Measurements from ENCODE around the gene THY1. TPM values are rescaled to one million over a fixed set of nuclear protein-coding genes. Genes with fewer than 3 reads are reported as not detected.
"Not testable (repeated sequence)": the region's sequence is repeated elsewhere in the genome, so short reads cannot be mapped to it uniquely, and the experiment has no call there.

Gene THY1
- total and polyA plus RNA-seq, 5 experiments from 2014 or later = not detected

GRCh38 chr11:119389611-119390254 lies 33.2 kb downstream of the THY1 start:
- Mint-ChIP-seq H3K36me3 (no peaks in the 10 kb centered on the region), H3K27ac (peak overlapping the region in 1 of 10 donors; percentile 5), H3K4me3 (no peak overlapping the region), H3K4me1 (no peaks in the 10 kb centered on the region), H3K27me3 (peaks cover under 1 to 10% (median 8%) of the 10 kb centered on the region in 5 donors), H3K9me3 (no peaks in the 10 kb centered on the region)
- POLR2A ChIA-PET = no interaction called here
- peak in 1 of 10 donors; percentile 7 for DNase-seq
- ATAC-seq = peak in 1 of 2 donors; percentile 46

- no peaks in the 10 kb centered on the region for H3K9me3 Mint-ChIP-seq
- ATAC-seq = no peak
Observed at GRCh38 chr11:119388103-119388502, 34.9 kb downstream of the THY1 start.

GRCh38 chr11:119384332-119384731 lies 38.6 kb downstream of the THY1 start:
- no peaks in the 10 kb centered on the region for H3K36me3 Mint-ChIP-seq
- ATAC-seq (no peak), DNase-seq (no peak)
- peaks cover 0 to 9% (median 3%) of the 10 kb centered on the region in 5 donors for H3K27me3 Mint-ChIP-seq
- H3K4me3 Mint-ChIP-seq = no peak overlapping the region
- POLR2A ChIA-PET = no interaction called here
- H3K9me3 Mint-ChIP-seq = no peaks in the 10 kb centered on the region
- peaks cover 0 to 7% (median 3%) of the 10 kb centered on the region in 4 donors for H3K4me1 Mint-ChIP-seq
- H3K27ac Mint-ChIP-seq = no peak overlapping the region

More at GRCh38 chr11:119388103-119388502, 34.9 kb downstream of the THY1 start:
- H3K27me3 Mint-ChIP-seq = peaks cover 0 to 9% (median 6%) of the 10 kb centered on the region in 5 donors
- H3K36me3 Mint-ChIP-seq = no peaks in the 10 kb centered on the region
- H3K27ac Mint-ChIP-seq = no peak overlapping the region
- POLR2A ChIA-PET = no interaction called here
- peak overlapping the region in 1 of 10 donors; percentile 7 for H3K4me3 Mint-ChIP-seq
- no peak for DNase-seq
- H3K4me1 Mint-ChIP-seq = no peaks in the 10 kb centered on the region

- H3K4me3 Mint-ChIP-seq, H3K9me3 Mint-ChIP-seq, H3K27ac Mint-ChIP-seq, H3K4me1 Mint-ChIP-seq, DNase-seq, H3K36me3 Mint-ChIP-seq, H3K27me3 Mint-ChIP-seq, POLR2A ChIA-PET, ATAC-seq: not testable (repeated sequence)
Observed at GRCh38 chr11:119382513-119382912, 40.5 kb downstream of the THY1 start.

GRCh38 chr11:119382101-119382500 lies 40.9 kb downstream of the THY1 start:
- Mint-ChIP-seq H3K9me3 (no peaks in the 10 kb centered on the region), H3K36me3 (no peaks in the 10 kb centered on the region), H3K4me1 (peaks cover 0 to 7% (median 3%) of the 10 kb centered on the region in 4 donors), H3K4me3 (no peak overlapping the region), H3K27ac (no peak overlapping the region), H3K27me3 (peaks cover 0 to 3% (median 1%) of the 10 kb centered on the region in 5 donors)
- no peak for ATAC-seq
- DNase-seq = peak in 1 of 10 donors; percentile 22
- POLR2A ChIA-PET = no interaction called here

- POLR2A ChIA-PET = interaction anchor here (0.7 to 1.4 kb wide), 4 partner anchors 14 to 41 kb away, joined by 3 to 9 read pairs (median 4); partner anchors contain the start of gene C1QTNF5
- Mint-ChIP-seq H3K27me3 (peaks cover 0 to 3% (median 0%) of the 10 kb centered on the region in 5 donors), H3K4me3 (no peak within 1 kb of the TSS), H3K9me3 (no peaks in the 10 kb centered on the region), H3K27ac (peak within 1 kb of the TSS in 2 of 10 donors; percentile 57 to 78), H3K36me3 (no peaks in the 10 kb centered on the region), H3K4me1 (peaks cover 0 to 7% (median 3%) of the 10 kb centered on the region in 4 donors)
- ATAC-seq (peak; percentile 95 to 97), DNase-seq (peak; percentile 94 to 99 (median 98))
Observed at GRCh38 chr11:119381181-119381988, 41.6 kb downstream of the THY1 start, which contains the start of gene USP2. TSS of gene USP2 (minus strand) at chr11:119381690. CDS start at chr11:119373480, 8,210 bp downstream.

- H3K9me3 Mint-ChIP-seq = no peaks in the 10 kb centered on the region
- H3K4me3 Mint-ChIP-seq = no peak overlapping the region
- no peak for DNase-seq
- H3K4me1 Mint-ChIP-seq = peaks cover 0 to 7% (median 3%) of the 10 kb centered on the region in 4 donors
- peaks cover 0 to 3% (median 0%) of the 10 kb centered on the region in 5 donors for H3K27me3 Mint-ChIP-seq
- no peaks in the 10 kb centered on the region for H3K36me3 Mint-ChIP-seq
- POLR2A ChIA-PET = interaction anchor here (0.7 to 1.4 kb wide), 4 partner anchors 14 to 40 kb away, joined by 3 to 9 read pairs (median 4); partner anchors contain the start of gene C1QTNF5
- ATAC-seq = no peak
- H3K27ac Mint-ChIP-seq = peak overlapping the region in 1 of 10 donors; percentile 57
Observed at GRCh38 chr11:119380827-119381180, 42.2 kb downstream of the THY1 start.

- H3K27ac Mint-ChIP-seq = no peak overlapping the region
- ATAC-seq = no peak
Observed at GRCh38 chr11:119380160-119380826, 42.7 kb downstream of the THY1 start.

GRCh38 chr11:119378851-119379465 lies 44.0 kb downstream of the THY1 start:
- DNase-seq = no peak
- H3K27ac Mint-ChIP-seq = peak overlapping the region in 4 of 10 donors; percentile 18 to 72 (median 47)
- POLR2A ChIA-PET = interaction anchor here (0.6 kb wide), 1 partner anchor 542 kb away, joined by 6 read pairs; no protein-coding TSS in a partner anchor
- peaks cover 0 to 9% (median 5%) of the 10 kb centered on the region in 4 donors for H3K4me1 Mint-ChIP-seq
- no peaks in the 10 kb centered on the region for H3K36me3 Mint-ChIP-seq
- no peak for ATAC-seq
- peak overlapping the region in 2 of 10 donors; percentile 22 to 37 for H3K4me3 Mint-ChIP-seq
- H3K27me3 Mint-ChIP-seq = peaks cover 0 to 3% (median 0%) of the 10 kb centered on the region in 5 donors
- no peaks in the 10 kb centered on the region for H3K9me3 Mint-ChIP-seq

More at GRCh38 chr11:119380160-119380826, 42.7 kb downstream of the THY1 start:
- no peak for DNase-seq
- peaks cover 0 to 3% (median 0%) of the 10 kb centered on the region in 5 donors for H3K27me3 Mint-ChIP-seq
- no peaks in the 10 kb centered on the region for H3K9me3 Mint-ChIP-seq
- POLR2A ChIA-PET = interaction anchor here (0.7 to 1.4 kb wide), 2 partner anchors 24 to 26 kb away, joined by 4 to 9 read pairs; no protein-coding TSS in a partner anchor
- no peak overlapping the region for H3K4me3 Mint-ChIP-seq
- peaks cover 0 to 7% (median 3%) of the 10 kb centered on the region in 4 donors for H3K4me1 Mint-ChIP-seq
- H3K36me3 Mint-ChIP-seq = no peaks in the 10 kb centered on the region

GRCh38 chr11:119377961-119378667 lies 44.9 kb downstream of the THY1 start:
- Mint-ChIP-seq H3K9me3 (no peaks in the 10 kb centered on the region), H3K4me3 (no peak overlapping the region), H3K36me3 (no peaks in the 10 kb centered on the region), H3K4me1 (peaks cover 0 to 15% (median 9%) of the 10 kb centered on the region in 4 donors), H3K27me3 (peaks cover 0 to 3% (median 0%) of the 10 kb centered on the region in 5 donors), H3K27ac (peak overlapping the region in 3 of 10 donors; percentile 18 to 77 (median 47))
- no peak for DNase-seq
- no peak for ATAC-seq
- POLR2A ChIA-PET = interaction anchor here (0.8 kb wide), 1 partner anchor 23 kb away, joined by 3 read pairs; no protein-coding TSS in a partner anchor

GRCh38 chr11:119377112-119377901 lies 45.7 kb downstream of the THY1 start:
- peak overlapping the region in 3 of 10 donors; percentile 18 to 77 (median 32) for H3K27ac Mint-ChIP-seq
- POLR2A ChIA-PET = interaction anchor here (0.8 kb wide), 1 partner anchor 22 kb away, joined by 3 read pairs; no protein-coding TSS in a partner anchor
- peaks cover 0 to 17% (median 9%) of the 10 kb centered on the region in 4 donors for H3K4me1 Mint-ChIP-seq
- ATAC-seq (no peak), DNase-seq (no peak)
- no peaks in the 10 kb centered on the region for H3K36me3 Mint-ChIP-seq
- H3K27me3 Mint-ChIP-seq = peaks cover 0 to 3% (median 0%) of the 10 kb centered on the region in 5 donors
- no peaks in the 10 kb centered on the region for H3K9me3 Mint-ChIP-seq
- no peak overlapping the region for H3K4me3 Mint-ChIP-seq
